Lower leg skin (tissue), 3 donors: ENCODE results near the gene RAPH1.

Source experiments
- POLR2A ChIP-seq, 2 donors: fragments of 450-650 bp; IDR thresholded peaks; one replicate each; pipeline ENCODE4 v1.6.1; 2016 to 2017; ENCODE audit warnings: antibody characterized with exemption in 2 of 2, mild to moderate bottlenecking in 1 of 2, moderate library complexity in 1 of 2
- TF ChIP-seq, protein P1 (sequence below), 3 donors: fragments of 450-650 bp; IDR thresholded peaks; one replicate each; pipeline ENCODE4 v1.5.1; 2016; ENCODE audit warnings: antibody characterized with exemption in 3 of 3, mild to moderate bottlenecking in 3 of 3, moderate library complexity in 2 of 3

DNA sequence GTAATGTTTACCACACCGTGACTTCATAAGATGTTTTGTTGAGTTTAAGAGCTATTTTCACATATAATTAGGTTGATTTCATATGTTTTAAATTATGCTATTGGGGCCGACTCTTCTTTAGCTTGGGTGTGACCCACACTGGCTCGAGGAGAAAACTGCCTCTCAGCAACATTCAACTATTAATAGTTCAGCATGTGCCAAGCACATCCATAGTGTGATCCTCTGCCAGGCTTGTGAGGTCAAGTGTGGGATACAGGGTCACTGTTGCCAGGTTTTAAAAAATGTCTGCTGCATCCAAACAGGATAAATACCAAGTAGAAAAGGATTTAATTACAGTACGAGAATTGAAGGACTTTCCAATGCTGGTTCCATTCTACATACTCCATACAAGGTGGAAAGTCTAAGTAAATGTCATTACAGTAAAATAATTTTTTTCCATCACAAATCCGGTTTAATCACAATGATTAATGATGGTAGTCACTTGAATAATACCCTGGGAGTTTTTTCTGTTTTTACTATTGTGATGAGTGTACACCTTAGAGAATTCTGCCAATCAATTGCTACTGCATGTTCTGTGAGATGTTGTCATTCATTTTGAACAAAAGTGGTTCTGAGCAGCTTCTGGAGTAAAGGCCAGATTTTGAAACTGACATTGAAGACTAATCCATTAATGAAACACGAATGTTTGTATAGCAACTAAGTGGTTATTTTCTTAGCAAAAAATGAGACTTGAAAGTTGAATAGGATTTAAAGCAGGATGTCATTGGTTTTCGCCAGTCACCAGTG lies 122.4 kb downstream of the RAPH1 start:
- no peak for TF ChIP-seq POLR2A (IDR thresholded peaks at IDR 0.05)
- TF ChIP-seq, protein P1, sequence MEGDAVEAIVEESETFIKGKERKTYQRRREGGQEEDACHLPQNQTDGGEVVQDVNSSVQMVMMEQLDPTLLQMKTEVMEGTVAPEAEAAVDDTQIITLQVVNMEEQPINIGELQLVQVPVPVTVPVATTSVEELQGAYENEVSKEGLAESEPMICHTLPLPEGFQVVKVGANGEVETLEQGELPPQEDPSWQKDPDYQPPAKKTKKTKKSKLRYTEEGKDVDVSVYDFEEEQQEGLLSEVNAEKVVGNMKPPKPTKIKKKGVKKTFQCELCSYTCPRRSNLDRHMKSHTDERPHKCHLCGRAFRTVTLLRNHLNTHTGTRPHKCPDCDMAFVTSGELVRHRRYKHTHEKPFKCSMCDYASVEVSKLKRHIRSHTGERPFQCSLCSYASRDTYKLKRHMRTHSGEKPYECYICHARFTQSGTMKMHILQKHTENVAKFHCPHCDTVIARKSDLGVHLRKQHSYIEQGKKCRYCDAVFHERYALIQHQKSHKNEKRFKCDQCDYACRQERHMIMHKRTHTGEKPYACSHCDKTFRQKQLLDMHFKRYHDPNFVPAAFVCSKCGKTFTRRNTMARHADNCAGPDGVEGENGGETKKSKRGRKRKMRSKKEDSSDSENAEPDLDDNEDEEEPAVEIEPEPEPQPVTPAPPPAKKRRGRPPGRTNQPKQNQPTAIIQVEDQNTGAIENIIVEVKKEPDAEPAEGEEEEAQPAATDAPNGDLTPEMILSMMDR (IDR thresholded peaks at IDR 0.05), result no peak
